Measurements from ENCODE around the gene ZNF79. TPM values are rescaled to one million over a fixed set of nuclear protein-coding genes. Genes with fewer than 3 reads are reported as not detected.

The ZNF79 gene
- total and polyA plus RNA-seq, 2 donors from 2014 or later, result 2.1 to 9.1 TPM

- no peak for DNase-seq
- Histone ChIP-seq H3K27ac (ENCODE audit: low read depth in 2 of 2, low read length in 2 of 2) (no peak overlapping the region), H3K27me3 (ENCODE audit: control insufficient read depth, insufficient read depth, low read length) (no peaks in the 10 kb centered on the region), H3K4me1 (ENCODE audit: control insufficient read depth in 2 of 3, insufficient read depth in 2 of 3, low read depth in 1 of 3, low read length in 3 of 3) (peaks cover 0 to 4% (median 2%) of the 10 kb centered on the region in 3 donors), H3K4me3 (ENCODE audit: low read length in 3 of 3) (no peak overlapping the region), H3K36me3 (ENCODE audit: control insufficient read depth in 2 of 3, insufficient read depth in 3 of 3, low read length in 3 of 3) (no peaks in the 10 kb centered on the region), H3K9me3 (ENCODE audit: control insufficient read depth in 2 of 3, insufficient read depth in 1 of 3, low read length in 3 of 3) (no peaks in the 10 kb centered on the region), H3K9ac (ENCODE audit: low read length in 3 of 3) (no peak overlapping the region)
- intact Hi-C loops (cut with DNase I), result no loop called here
- TF ChIP-seq CTCF (IDR thresholded peaks at IDR 0.05; ENCODE audit: borderline replicate concordance, extremely low read depth, insufficient read depth), result no peak
- FAIRE-seq, result no peak
These were observed 6.8 kb upstream of the ZNF79 start for GRCh38 chr9:127417131-127418036.

GRCh38 chr9:127418037-127418471 is 6.1 kb upstream of the ZNF79 start:
- FAIRE-seq (no peak), DNase-seq (no peak)
- Histone ChIP-seq H3K4me3 (ENCODE audit: low read length in 3 of 3) (no peak overlapping the region), H3K27me3 (ENCODE audit: control insufficient read depth, insufficient read depth, low read length) (no peaks in the 10 kb centered on the region), H3K27ac (ENCODE audit: low read depth in 2 of 2, low read length in 2 of 2) (no peak overlapping the region), H3K4me1 (ENCODE audit: control insufficient read depth in 2 of 3, insufficient read depth in 2 of 3, low read depth in 1 of 3, low read length in 3 of 3) (peaks cover 0 to 9% (median 9%) of the 10 kb centered on the region in 3 donors), H3K9ac (ENCODE audit: low read length in 3 of 3) (no peak overlapping the region), H3K36me3 (ENCODE audit: control insufficient read depth in 2 of 3, insufficient read depth in 3 of 3, low read length in 3 of 3) (no peaks in the 10 kb centered on the region), H3K9me3 (ENCODE audit: control insufficient read depth in 2 of 3, insufficient read depth in 1 of 3, low read length in 3 of 3) (no peaks in the 10 kb centered on the region)
- intact Hi-C loops (cut with DNase I), result no loop called here
- TF ChIP-seq CTCF (IDR thresholded peaks at IDR 0.05; ENCODE audit: borderline replicate concordance, extremely low read depth, insufficient read depth), result no peak

- H3K9me3 ChIP-seq (ENCODE audit: control insufficient read depth in 2 of 3, insufficient read depth in 1 of 3, low read length in 3 of 3), result no peaks in the 10 kb centered on the region
- H3K27ac ChIP-seq (ENCODE audit: low read depth in 2 of 2, low read length in 2 of 2), result no peak overlapping the region
- no peak overlapping the region for H3K9ac ChIP-seq (ENCODE audit: low read length in 3 of 3)
- FAIRE-seq (no peak), DNase-seq (no peak)
- intact Hi-C loops (cut with DNase I), result no loop called here
- H3K4me1 ChIP-seq (ENCODE audit: control insufficient read depth in 2 of 3, insufficient read depth in 2 of 3, low read depth in 1 of 3, low read length in 3 of 3), result peaks cover 0 to 12% (median 9%) of the 10 kb centered on the region in 3 donors
- H3K4me3 ChIP-seq (ENCODE audit: low read length in 3 of 3), result peak overlapping the region in 2 of 3 donors; percentile 58 to 70
- H3K27me3 ChIP-seq (ENCODE audit: control insufficient read depth, insufficient read depth, low read length), result no peaks in the 10 kb centered on the region
- H3K36me3 ChIP-seq (ENCODE audit: control insufficient read depth in 2 of 3, insufficient read depth in 3 of 3, low read length in 3 of 3), result no peaks in the 10 kb centered on the region
- TF ChIP-seq CTCF (IDR thresholded peaks at IDR 0.05; ENCODE audit: borderline replicate concordance, extremely low read depth, insufficient read depth), result no peak
These were observed 4.8 kb upstream of the ZNF79 start for GRCh38 chr9:127419348-127419747.
